Common myeloid progenitor, CD34-positive (primary cell): ENCODE results near the gene ADSL.

ENCODE experiments used
- CTCF ChIA-PET: fragments of 350-600 bp; sonication (Branson Sonifier 250); formaldehyde crosslinking; loops from one replicate; lab custom pipeline; 2021; ENCODE audit warnings: antibody characterized with exemption; lab: Charles Lee
- POLR2A ChIA-PET: fragments of 350-600 bp; sonication (Branson Sonifier 250); formaldehyde crosslinking; loops from one replicate; lab custom pipeline; 2021; ENCODE audit warnings: antibody characterized with exemption; lab: Charles Lee
- DNase-seq, 3 donors: peaks; one replicate each; pipeline versions ENCODE4 v3.0.0 to v3.0.0-alpha.2; 2013
- H3K27ac ChIP-seq, 2 experiments: 1 replicate in 1 of 2; 2 replicates in 1 of 2; pipeline ENCODE4 v1.7.0; 2013; ENCODE audit warnings: inconsistent platforms in 2 of 2, low read length in 2 of 2, mild to moderate bottlenecking in 2 of 2, low read depth in 1 of 2, moderate library complexity in 1 of 2; ENCODE audit not compliant: severe bottlenecking in 2 of 2, insufficient read depth in 1 of 2, poor library complexity in 1 of 2
- H3K27me3 ChIP-seq, 5 experiments: replicated peaks in 2 of 5; 1 replicate in 3 of 5; 2 replicates in 2 of 5; pipeline versions ENCODE4 v1.6.1 to v1.7.0; 2013; ENCODE audit warnings: low read length in 4 of 5, mild to moderate bottlenecking in 2 of 5, moderate library complexity in 2 of 5, inconsistent platforms in 1 of 5; ENCODE audit not compliant: insufficient read depth in 5 of 5, control insufficient read depth in 4 of 5
- H3K36me3 ChIP-seq, 4 experiments: 1 replicate in 2 of 4; 2 replicates in 2 of 4; pipeline versions ENCODE4 v1.6.1 to v1.7.0; 2013; ENCODE audit warnings: low read length in 3 of 4, control low read depth in 1 of 4, mild to moderate bottlenecking in 1 of 4; ENCODE audit not compliant: control insufficient read depth in 4 of 4, insufficient read depth in 4 of 4
- H3K4me1 ChIP-seq, 4 experiments: 1 replicate in 3 of 4; 2 replicates in 1 of 4; pipeline versions ENCODE4 v1.6.1 to v1.7.1; 2013; ENCODE audit warnings: low read length in 3 of 4, mild to moderate bottlenecking in 3 of 4, control low read depth in 1 of 4, inconsistent platforms in 1 of 4, moderate library complexity in 1 of 4; ENCODE audit not compliant: control insufficient read depth in 4 of 4, insufficient read depth in 4 of 4; ENCODE audit errors: control extremely low read depth in 1 of 4
- H3K4me3 ChIP-seq, 7 experiments: 1 replicate in 4 of 7; 2 replicates in 3 of 7; pipeline versions ENCODE4 v1.5.1 to v1.7.0; 2013; ENCODE audit warnings: mild to moderate bottlenecking in 7 of 7, low read length in 6 of 7, moderate library complexity in 6 of 7, inconsistent platforms in 2 of 7, low read depth in 2 of 7, control low read depth in 1 of 7; ENCODE audit not compliant: insufficient read depth in 4 of 7, control insufficient read depth in 1 of 7; ENCODE audit errors: extremely low read depth in 1 of 7
- H3K9me3 ChIP-seq, 5 experiments: 1 replicate in 4 of 5; 2 replicates in 1 of 5; pipeline versions ENCODE4 v1.6.1 to v1.7.1; 2013; ENCODE audit warnings: low read length in 4 of 5, mild to moderate bottlenecking in 2 of 5, inconsistent platforms in 1 of 5, low read depth in 1 of 5, moderate library complexity in 1 of 5; ENCODE audit not compliant: control insufficient read depth in 4 of 5, insufficient read depth in 2 of 5; ENCODE audit errors: control extremely low read depth in 1 of 5
- WGBS: methylation state at CpG from one replicate; pipeline ENCODE4 v1.1.5; 2013; ENCODE audit not compliant: insufficient coverage; 5-methylcytosine and 5-hydroxymethylcytosine counted together

Gene ADSL

GRCh38 chr22:40404251-40405177 lies 58.2 kb downstream of the ADSL start:
- CTCF ChIA-PET, result interaction anchor here (1.5 kb wide), 1 partner anchor 12 kb away, joined by 5 read pairs; no protein-coding TSS in a partner anchor
- peaks cover 17 to 32% (median 23%) of the 10 kb centered on the region in 4 experiments for H3K4me1 ChIP-seq
- no peak for DNase-seq
- no peaks in the 10 kb centered on the region for H3K27me3 ChIP-seq
- H3K4me3 ChIP-seq, result no peak overlapping the region
- no peak overlapping the region for H3K27ac ChIP-seq
- 96% methylated on average over 22 of the region's 25 CpGs for WGBS
- POLR2A ChIA-PET, result no interaction called here
- no peaks in the 10 kb centered on the region for H3K9me3 ChIP-seq
- H3K36me3 ChIP-seq, result peaks cover 8 to 76% (median 45%) of the 10 kb centered on the region in 4 experiments

- H3K4me1 ChIP-seq, result peaks cover 11 to 23% (median 16%) of the 10 kb centered on the region in 4 experiments
- peaks cover 12 to 85% (median 53%) of the 10 kb centered on the region in 4 experiments for H3K36me3 ChIP-seq
- 98% methylated on average over 21 of the region's 28 CpGs for WGBS
- no peaks in the 10 kb centered on the region for H3K9me3 ChIP-seq
- no peak overlapping the region for H3K27ac ChIP-seq
- no peak overlapping the region for H3K4me3 ChIP-seq
- no peak for DNase-seq
- no peaks in the 10 kb centered on the region for H3K27me3 ChIP-seq
- ChIA-PET CTCF (interaction anchor here (1.0 kb wide), 1 partner anchor 9 kb away, joined by 3 read pairs; no protein-coding TSS in a partner anchor), POLR2A (no interaction called here)
Measured at GRCh38 chr22:40405178-40406062, 59.1 kb downstream of the ADSL start.

DNA sequence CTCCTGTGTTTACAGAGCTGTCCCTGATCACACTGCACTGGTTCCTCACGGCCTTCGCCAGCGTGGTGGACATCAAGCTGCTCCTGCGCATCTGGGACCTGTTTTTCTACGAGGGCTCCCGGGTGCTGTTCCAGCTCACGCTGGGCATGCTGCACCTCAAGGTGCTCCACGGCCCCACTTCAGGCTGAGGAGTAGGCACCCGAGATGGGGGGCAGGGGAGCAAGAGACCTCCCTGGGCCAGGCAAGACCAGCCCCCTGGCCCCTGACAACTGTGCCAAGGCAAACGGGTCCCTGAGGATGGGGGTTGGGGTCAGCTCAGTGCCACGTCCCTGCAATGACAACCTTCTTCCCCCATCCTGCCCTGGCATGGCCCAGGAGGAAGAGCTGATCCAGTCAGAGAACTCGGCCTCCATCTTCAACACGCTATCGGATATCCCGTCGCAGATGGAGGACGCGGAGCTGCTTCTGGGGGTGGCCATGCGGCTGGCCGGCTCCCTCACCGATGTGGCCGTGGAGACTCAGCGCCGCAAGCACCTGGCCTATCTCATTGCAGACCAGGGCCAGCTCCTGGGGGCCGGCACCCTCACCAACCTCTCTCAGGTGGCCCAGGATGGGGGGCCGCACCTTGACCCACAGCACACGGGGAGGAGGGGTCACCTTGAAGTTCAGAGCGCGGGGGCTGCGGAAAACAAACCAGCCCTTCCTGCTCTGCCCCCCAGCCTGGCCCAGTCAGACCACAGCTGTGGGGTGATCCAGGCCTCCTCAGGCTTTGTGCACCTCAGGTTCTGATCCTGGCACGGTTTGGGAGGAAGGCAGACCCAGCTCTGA lies 60.0 kb downstream of the ADSL start:
- no peak for DNase-seq
- Histone ChIP-seq H3K27ac (no peak overlapping the region), H3K27me3 (no peaks in the 10 kb centered on the region), H3K4me3 (no peak overlapping the region), H3K36me3 (peaks cover 13 to 88% (median 61%) of the 10 kb centered on the region in 4 experiments), H3K4me1 (peaks cover 5 to 15% (median 9%) of the 10 kb centered on the region in 4 experiments), H3K9me3 (no peaks in the 10 kb centered on the region)
- ChIA-PET POLR2A (no interaction called here), CTCF (interaction anchor here (1.0 kb wide), 1 partner anchor 9 kb away, joined by 3 read pairs; no protein-coding TSS in a partner anchor)
- 97% methylated on average over 31 of the region's 31 CpGs for WGBS

GRCh38 chr22:40407021-40407761 lies 60.9 kb downstream of the ADSL start:
- Histone ChIP-seq H3K27ac (no peak overlapping the region), H3K27me3 (no peaks in the 10 kb centered on the region), H3K36me3 (peaks cover 13 to 95% (median 69%) of the 10 kb centered on the region in 4 experiments), H3K9me3 (no peaks in the 10 kb centered on the region), H3K4me3 (no peak overlapping the region), H3K4me1 (peaks cover 0 to 6% (median 1%) of the 10 kb centered on the region in 4 experiments)
- 96% methylated on average over 36 of the region's 37 CpGs for WGBS
- POLR2A ChIA-PET, result no interaction called here
- no peak for DNase-seq
- CTCF ChIA-PET, result interaction anchor here (1.0 kb wide), 1 partner anchor 20 kb away, joined by 3 read pairs; no protein-coding TSS in a partner anchor

DNA sequence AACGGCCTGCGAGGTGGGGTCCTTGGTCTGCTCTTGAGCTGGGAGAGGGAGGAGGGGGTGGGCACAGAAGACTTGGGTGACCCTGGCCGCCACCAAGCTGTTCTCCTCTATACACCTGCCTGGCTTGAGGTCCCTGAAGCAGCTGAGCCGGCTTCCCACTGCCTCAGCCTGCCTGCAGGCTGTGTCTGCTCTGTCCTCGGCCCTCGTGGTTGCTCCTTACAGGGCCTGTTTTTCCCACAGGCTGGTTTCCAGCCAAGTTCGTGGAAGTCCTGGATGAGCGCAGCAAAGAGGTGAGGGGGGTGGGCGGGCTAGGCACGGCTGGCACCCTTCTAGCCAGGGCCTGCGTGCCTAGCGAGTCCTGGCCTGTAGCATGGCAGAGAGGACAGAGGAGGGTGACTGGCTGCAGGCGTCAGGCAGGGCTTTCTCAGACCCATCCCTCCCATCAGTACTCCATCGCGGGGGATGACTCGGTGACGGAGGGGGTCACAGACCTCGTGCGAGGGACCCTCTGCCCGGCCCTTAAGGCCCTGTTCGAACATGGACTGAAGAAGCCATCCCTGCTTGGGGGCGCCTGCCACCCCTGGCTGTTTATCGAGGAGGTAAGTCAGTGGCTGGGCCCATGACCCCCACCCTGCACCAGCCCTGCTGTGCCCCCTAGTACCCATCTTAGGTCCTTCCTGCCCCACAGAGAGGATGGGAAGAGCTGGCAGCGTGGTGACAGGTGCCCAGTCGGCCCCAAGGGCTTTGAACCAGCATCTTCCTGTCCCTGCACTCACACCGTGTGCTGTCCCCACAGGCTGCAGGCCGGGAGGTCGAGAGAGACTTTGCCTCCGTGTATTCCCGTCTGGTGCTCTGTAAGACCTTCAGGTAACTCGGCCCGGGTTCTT lies 61.8 kb downstream of the ADSL start:
- 94% methylated on average over 22 of the region's 32 CpGs for WGBS
- ChIA-PET POLR2A (no interaction called here), CTCF (interaction anchor here (1.0 kb wide), 2 partner anchors 20 to 82 kb away, joined by 3 read pairs; no protein-coding TSS in a partner anchor)
- Histone ChIP-seq H3K27ac (no peak overlapping the region), H3K4me1 (no peaks in the 10 kb centered on the region), H3K36me3 (peaks cover 11 to 96% (median 70%) of the 10 kb centered on the region in 4 experiments), H3K27me3 (no peaks in the 10 kb centered on the region), H3K9me3 (no peaks in the 10 kb centered on the region), H3K4me3 (no peak overlapping the region)
- DNase-seq, result no peak
